ENCODE data around the gene APOL2.
"Not testable (repeated sequence)": the region's sequence is repeated elsewhere in the genome, so short reads cannot be mapped to it uniquely, and the experiment has no call there.

APOL2 gene

DNA sequence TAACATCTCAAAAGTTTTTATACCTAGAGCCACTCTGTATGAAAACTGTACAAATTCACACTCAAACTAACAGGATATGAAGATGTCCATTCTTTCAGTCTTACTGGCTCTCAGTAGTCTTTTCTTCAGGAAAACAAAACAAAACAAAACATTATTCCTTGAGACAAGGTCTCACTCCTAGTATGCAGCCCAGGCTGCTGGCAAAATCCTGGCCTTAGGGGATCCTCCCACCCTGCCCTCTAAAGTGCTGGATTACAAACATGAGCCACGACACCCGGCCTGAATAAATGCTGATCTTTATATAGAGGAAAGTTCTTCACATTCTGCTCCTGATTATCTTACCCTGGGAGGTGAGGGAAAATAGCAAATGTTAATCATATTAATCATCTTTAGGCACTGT, 5.1 kb downstream of the APOL2 start:
- H3K4me3 ChIP-seq (ENCODE audit: low read depth, low read length): no peak overlapping the region
- no peaks in the 10 kb centered on the region for H3K79me2 ChIP-seq
- H3K27me3 ChIP-seq (ENCODE audit: control insufficient read depth, insufficient read depth, low read length): no peaks in the 10 kb centered on the region
- no peaks in the 10 kb centered on the region for H3K36me3 ChIP-seq (ENCODE audit: control insufficient read depth, insufficient read depth, low read length)
- H3K9me3 ChIP-seq (ENCODE audit: control insufficient read depth, low read length): no peaks in the 10 kb centered on the region
- no peak overlapping the region for H2AFZ ChIP-seq
- H3K9ac ChIP-seq: no peak overlapping the region
- H3K4me2 ChIP-seq (ENCODE audit: low read length): no peak overlapping the region
- no peak overlapping the region for H3K27ac ChIP-seq
- H3K4me1 ChIP-seq: peaks cover 3% of the 10 kb centered on the region
- TF ChIP-seq, protein P1, sequence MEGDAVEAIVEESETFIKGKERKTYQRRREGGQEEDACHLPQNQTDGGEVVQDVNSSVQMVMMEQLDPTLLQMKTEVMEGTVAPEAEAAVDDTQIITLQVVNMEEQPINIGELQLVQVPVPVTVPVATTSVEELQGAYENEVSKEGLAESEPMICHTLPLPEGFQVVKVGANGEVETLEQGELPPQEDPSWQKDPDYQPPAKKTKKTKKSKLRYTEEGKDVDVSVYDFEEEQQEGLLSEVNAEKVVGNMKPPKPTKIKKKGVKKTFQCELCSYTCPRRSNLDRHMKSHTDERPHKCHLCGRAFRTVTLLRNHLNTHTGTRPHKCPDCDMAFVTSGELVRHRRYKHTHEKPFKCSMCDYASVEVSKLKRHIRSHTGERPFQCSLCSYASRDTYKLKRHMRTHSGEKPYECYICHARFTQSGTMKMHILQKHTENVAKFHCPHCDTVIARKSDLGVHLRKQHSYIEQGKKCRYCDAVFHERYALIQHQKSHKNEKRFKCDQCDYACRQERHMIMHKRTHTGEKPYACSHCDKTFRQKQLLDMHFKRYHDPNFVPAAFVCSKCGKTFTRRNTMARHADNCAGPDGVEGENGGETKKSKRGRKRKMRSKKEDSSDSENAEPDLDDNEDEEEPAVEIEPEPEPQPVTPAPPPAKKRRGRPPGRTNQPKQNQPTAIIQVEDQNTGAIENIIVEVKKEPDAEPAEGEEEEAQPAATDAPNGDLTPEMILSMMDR (IDR thresholded peaks at IDR 0.05): no peak

DNA sequence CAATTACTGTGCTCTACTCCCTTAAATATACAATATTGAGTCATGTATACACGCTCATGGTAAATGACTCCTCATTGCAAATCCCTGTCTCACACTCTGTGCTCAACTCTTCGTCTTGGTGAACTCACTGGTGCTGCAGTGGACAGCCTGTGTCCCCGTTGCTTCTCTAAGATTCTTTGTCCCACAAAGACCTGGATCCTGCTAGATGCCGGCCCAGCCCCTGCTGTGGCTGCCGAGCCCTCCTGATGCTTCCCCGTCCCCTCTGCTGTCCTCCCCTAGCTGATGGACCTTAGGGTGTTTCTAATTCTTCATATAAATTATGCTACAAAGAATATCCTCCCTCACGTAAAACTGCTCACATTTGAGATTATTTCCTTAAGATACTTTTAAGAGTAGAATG, 5.5 kb downstream of the APOL2 start:
- Histone ChIP-seq H3K4me1 (peaks cover 3% of the 10 kb centered on the region), H3K36me3 (ENCODE audit: control insufficient read depth, insufficient read depth, low read length) (no peaks in the 10 kb centered on the region), H3K4me3 (ENCODE audit: low read depth, low read length) (no peak overlapping the region)

DNA sequence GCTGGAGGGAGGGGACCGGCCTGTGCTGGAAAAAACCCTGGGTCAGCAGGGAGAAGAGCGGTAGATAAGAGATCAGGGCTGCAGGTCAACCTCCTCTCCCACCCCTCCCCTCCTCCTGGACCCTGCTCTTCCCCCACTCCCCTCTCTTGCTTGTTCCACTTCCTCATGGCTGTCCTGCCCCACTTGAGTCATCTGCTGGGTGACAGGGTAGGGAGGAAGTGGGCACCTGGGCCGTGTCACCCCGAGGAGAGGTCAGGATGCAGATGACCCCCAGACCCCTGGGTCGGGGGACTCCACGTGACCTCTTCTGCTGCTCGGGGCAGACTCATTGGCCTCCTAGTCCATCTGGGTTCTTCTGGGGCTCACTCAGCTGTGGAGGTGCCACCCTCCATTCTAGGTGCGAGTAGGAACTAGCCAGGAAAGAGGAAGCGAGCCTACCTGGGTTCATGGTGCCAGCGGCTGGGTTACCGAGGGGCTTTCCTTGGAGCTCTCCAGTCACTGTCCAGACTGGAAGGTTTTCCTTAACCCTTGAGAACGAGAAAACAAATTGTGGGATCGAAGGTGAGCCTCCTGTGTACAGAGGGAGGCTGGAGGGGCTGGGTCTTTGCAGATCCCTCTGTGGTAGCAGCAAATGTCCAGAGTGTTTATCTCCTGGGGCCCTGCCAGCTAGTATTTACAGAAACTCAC, 6.5 kb downstream of the APOL2 start:
- H3K9ac ChIP-seq: no peak overlapping the region
- H3K36me3 ChIP-seq (ENCODE audit: control insufficient read depth, insufficient read depth, low read length): no peaks in the 10 kb centered on the region
- no peak overlapping the region for H3K27ac ChIP-seq
- no peak overlapping the region for H3K4me3 ChIP-seq (ENCODE audit: low read depth, low read length)
- H3K4me1 ChIP-seq: no peaks in the 10 kb centered on the region
- H2AFZ ChIP-seq: no peak overlapping the region
- H3K4me2 ChIP-seq (ENCODE audit: low read length): no peak overlapping the region
- TF ChIP-seq, protein P1 (IDR thresholded peaks at IDR 0.05): no peak
- H3K9me3 ChIP-seq (ENCODE audit: control insufficient read depth, low read length): no peaks in the 10 kb centered on the region
- no peaks in the 10 kb centered on the region for H3K27me3 ChIP-seq (ENCODE audit: control insufficient read depth, insufficient read depth, low read length)
- no peaks in the 10 kb centered on the region for H3K79me2 ChIP-seq

More for the DNA sequence above, 5.5 kb downstream of the APOL2 start:
- H3K9me3 ChIP-seq (ENCODE audit: control insufficient read depth, low read length): no peaks in the 10 kb centered on the region
- H3K27me3 ChIP-seq (ENCODE audit: control insufficient read depth, insufficient read depth, low read length): no peaks in the 10 kb centered on the region
- H3K4me2 ChIP-seq (ENCODE audit: low read length): no peak overlapping the region
- no peak overlapping the region for H3K27ac ChIP-seq
- TF ChIP-seq, protein P1 (IDR thresholded peaks at IDR 0.05): no peak
- H2AFZ ChIP-seq: no peak overlapping the region
- H3K9ac ChIP-seq: no peak overlapping the region
- no peaks in the 10 kb centered on the region for H3K79me2 ChIP-seq

DNA sequence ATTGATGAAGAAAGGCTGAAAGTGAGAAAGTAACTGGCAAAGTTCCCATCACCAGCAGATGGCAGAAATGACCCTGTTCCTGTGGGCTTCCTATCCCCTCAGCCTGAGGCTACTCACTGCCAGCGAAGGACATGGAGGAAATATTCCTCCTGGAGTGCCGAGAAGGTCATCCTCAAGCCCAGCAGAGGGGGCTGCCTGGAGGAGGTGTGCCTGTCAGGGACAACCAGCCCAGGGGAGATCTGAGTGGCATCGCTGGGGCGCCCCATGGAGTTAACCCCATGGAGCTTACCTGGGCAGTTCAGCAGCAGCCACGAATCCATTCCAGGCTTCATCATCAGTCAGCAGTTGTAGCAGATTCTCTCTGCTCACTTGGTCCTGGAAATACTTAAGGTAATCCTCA, 8.3 kb downstream of the APOL2 start:
- H3K9ac ChIP-seq; H3K27me3 ChIP-seq (ENCODE audit: control insufficient read depth, insufficient read depth, low read length); H3K36me3 ChIP-seq (ENCODE audit: control insufficient read depth, insufficient read depth, low read length); H3K4me1 ChIP-seq; H2AFZ ChIP-seq; H3K4me3 ChIP-seq (ENCODE audit: low read depth, low read length); H3K4me2 ChIP-seq (ENCODE audit: low read length); H3K27ac ChIP-seq; H3K79me2 ChIP-seq; H3K9me3 ChIP-seq (ENCODE audit: control insufficient read depth, low read length): not testable (repeated sequence)

DNA sequence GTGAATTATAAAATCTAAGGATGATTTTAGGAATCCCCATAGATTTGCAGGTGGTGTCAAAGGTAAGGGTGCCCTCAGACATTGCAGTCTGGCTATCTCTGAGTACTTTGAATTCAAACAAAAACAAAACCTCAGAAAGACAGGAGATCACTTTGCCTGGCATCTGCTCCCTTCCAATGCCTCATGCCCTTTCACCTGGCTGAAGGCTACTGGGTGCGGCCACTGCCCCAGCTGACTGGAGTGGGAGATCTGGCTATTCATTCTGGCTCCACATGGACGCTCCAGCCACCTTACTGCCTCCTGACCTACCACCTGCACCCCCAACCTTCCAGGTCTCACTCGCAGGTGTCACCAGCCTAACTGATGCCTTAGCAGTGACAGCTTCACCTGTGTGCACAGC, 9.7 kb downstream of the APOL2 start:
- H3K4me1 ChIP-seq; H3K4me3 ChIP-seq (ENCODE audit: low read depth, low read length); H2AFZ ChIP-seq; H3K4me2 ChIP-seq (ENCODE audit: low read length); H3K9me3 ChIP-seq (ENCODE audit: control insufficient read depth, low read length); H3K27ac ChIP-seq; H3K36me3 ChIP-seq (ENCODE audit: control insufficient read depth, insufficient read depth, low read length); H3K27me3 ChIP-seq (ENCODE audit: control insufficient read depth, insufficient read depth, low read length); H3K79me2 ChIP-seq; H3K9ac ChIP-seq: not testable (repeated sequence)

DNA sequence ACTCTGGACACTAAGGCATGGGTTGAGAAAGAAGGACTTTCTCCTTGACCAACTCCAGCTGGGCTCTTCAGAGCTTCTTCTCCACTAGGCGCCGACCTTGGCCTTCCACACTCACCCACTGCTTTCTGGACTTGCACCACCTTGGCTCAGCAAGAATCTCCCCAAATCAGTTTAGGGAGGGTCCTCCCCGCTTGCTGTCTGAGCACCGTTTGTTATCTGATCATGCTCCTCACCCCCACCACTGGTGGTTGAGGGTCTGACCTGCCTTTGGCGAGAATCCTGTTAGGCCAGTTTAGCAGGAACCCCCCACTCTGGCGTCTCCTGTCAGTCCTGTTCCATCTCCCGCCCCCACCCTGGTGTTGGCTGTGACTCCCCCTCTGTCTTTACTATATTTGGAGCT, 10.4 kb downstream of the APOL2 start:
- H3K27ac ChIP-seq: no peak overlapping the region
- H3K4me3 ChIP-seq (ENCODE audit: low read depth, low read length): no peak overlapping the region
- H3K27me3 ChIP-seq (ENCODE audit: control insufficient read depth, insufficient read depth, low read length): no peaks in the 10 kb centered on the region
- no peak overlapping the region for H3K4me2 ChIP-seq (ENCODE audit: low read length)
- H3K36me3 ChIP-seq (ENCODE audit: control insufficient read depth, insufficient read depth, low read length): no peaks in the 10 kb centered on the region
- H3K4me1 ChIP-seq: no peaks in the 10 kb centered on the region
- no peaks in the 10 kb centered on the region for H3K79me2 ChIP-seq
- TF ChIP-seq, protein P1 (IDR thresholded peaks at IDR 0.05): no peak
- H3K9ac ChIP-seq: no peak overlapping the region
- H2AFZ ChIP-seq: no peak overlapping the region
- H3K9me3 ChIP-seq (ENCODE audit: control insufficient read depth, low read length): no peaks in the 10 kb centered on the region

DNA sequence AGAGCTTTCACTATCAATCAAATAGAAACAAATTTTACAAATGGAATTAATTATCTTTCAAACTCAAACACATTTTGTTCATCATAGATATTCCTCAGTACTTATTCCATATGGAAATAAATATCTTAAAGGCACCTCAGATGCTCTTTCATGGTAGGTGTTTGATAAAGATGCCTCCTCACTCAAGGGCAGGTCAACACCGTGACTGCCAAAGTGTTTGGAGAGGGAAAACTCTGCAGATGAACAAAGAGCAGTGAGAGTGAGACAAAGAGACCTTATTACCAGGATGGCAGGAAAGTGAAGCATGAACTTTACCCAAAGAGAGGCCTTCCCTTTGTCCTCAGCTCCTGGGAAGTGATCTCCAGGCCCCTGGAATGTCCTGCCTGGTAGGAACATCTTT, 11.0 kb downstream of the APOL2 start:
- not testable (repeated sequence) for H3K27ac ChIP-seq; H3K9ac ChIP-seq; H3K4me3 ChIP-seq (ENCODE audit: low read depth, low read length); H3K9me3 ChIP-seq (ENCODE audit: control insufficient read depth, low read length); H3K4me1 ChIP-seq; H2AFZ ChIP-seq; H3K27me3 ChIP-seq (ENCODE audit: control insufficient read depth, insufficient read depth, low read length); H3K36me3 ChIP-seq (ENCODE audit: control insufficient read depth, insufficient read depth, low read length); H3K4me2 ChIP-seq (ENCODE audit: low read length); H3K79me2 ChIP-seq

Measured in parathyroid adenoma (tissue), 2 donors.